Measurements from ENCODE around the gene FNDC7. TPM values are rescaled to one million over a fixed set of nuclear protein-coding genes. Genes with fewer than 3 reads are reported as not detected.
"Not testable (repeated sequence)": the region's sequence is repeated elsewhere in the genome, so short reads cannot be mapped to it uniquely, and the experiment has no call there.

The FNDC7 gene
- total RNA-seq, 1 donor from 2014 or later, result not detected

DNA sequence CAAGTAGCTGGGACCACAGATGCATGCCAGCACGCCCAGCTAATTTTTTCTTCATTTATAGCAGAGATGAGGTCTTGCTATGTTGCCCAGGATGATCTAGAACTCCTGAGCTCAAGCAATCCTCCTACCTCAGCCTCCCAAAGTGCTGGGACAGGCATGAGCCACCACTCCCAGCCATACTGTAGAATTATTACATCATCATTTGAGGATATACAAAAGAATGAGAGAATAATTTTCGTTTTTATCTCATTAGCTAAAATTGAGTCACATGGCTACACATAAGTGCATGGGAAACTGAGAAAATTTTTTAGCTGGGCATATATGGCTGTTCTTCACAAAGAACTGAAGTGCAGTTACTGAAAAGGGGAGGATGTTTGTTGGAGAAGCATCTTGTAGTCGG, 55.0 kb downstream of the FNDC7 start:
- Mint-ChIP-seq H3K4me3 (ENCODE audit: unreplicated experiment) (no peak overlapping the region), H3K27ac (ENCODE audit: unreplicated experiment) (no peak overlapping the region), H3K36me3 (ENCODE audit: unreplicated experiment) (no peaks in the 10 kb centered on the region), H3K9me3 (ENCODE audit: unreplicated experiment) (no peaks in the 10 kb centered on the region), H3K4me1 (ENCODE audit: low read depth, unreplicated experiment) (no peaks in the 10 kb centered on the region), H3K27me3 (ENCODE audit: unreplicated experiment) (no peaks in the 10 kb centered on the region)
- DNase-seq, result no peak
- TF ChIP-seq CTCF (IDR thresholded peaks at IDR 0.05; ENCODE audit: partially characterized antibody, unreplicated experiment), result no peak

- H3K27ac Mint-ChIP-seq (ENCODE audit: unreplicated experiment), result no peak overlapping the region
- no peaks in the 10 kb centered on the region for H3K36me3 Mint-ChIP-seq (ENCODE audit: unreplicated experiment)
- no peak for DNase-seq
- H3K27me3 Mint-ChIP-seq (ENCODE audit: unreplicated experiment), result peaks cover 1% of the 10 kb centered on the region
- peaks cover 2% of the 10 kb centered on the region for H3K9me3 Mint-ChIP-seq (ENCODE audit: unreplicated experiment)
- no peak for TF ChIP-seq CTCF (IDR thresholded peaks at IDR 0.05; ENCODE audit: partially characterized antibody, unreplicated experiment)
- no peaks in the 10 kb centered on the region for H3K4me1 Mint-ChIP-seq (ENCODE audit: low read depth, unreplicated experiment)
- no peak overlapping the region for H3K4me3 Mint-ChIP-seq (ENCODE audit: unreplicated experiment)
These were observed 65.1 kb downstream of the FNDC7 start for GRCh38 chr1:108777839-108778238.

GRCh38 chr1:108779455-108779854, 66.7 kb downstream of the FNDC7 start:
- DNase-seq, result no peak
- no peaks in the 10 kb centered on the region for H3K27me3 Mint-ChIP-seq (ENCODE audit: unreplicated experiment)
- peaks cover 1% of the 10 kb centered on the region for H3K9me3 Mint-ChIP-seq (ENCODE audit: unreplicated experiment)

GRCh38 chr1:108780937-108781574, 68.3 kb downstream of the FNDC7 start:
- Mint-ChIP-seq H3K4me3 (ENCODE audit: unreplicated experiment) (no peak overlapping the region), H3K27me3 (ENCODE audit: unreplicated experiment) (no peaks in the 10 kb centered on the region), H3K36me3 (ENCODE audit: unreplicated experiment) (peaks cover 25% of the 10 kb centered on the region), H3K4me1 (ENCODE audit: low read depth, unreplicated experiment) (no peaks in the 10 kb centered on the region), H3K9me3 (ENCODE audit: unreplicated experiment) (peaks cover 2% of the 10 kb centered on the region), H3K27ac (ENCODE audit: unreplicated experiment) (no peak overlapping the region)
- no peak for TF ChIP-seq CTCF (IDR thresholded peaks at IDR 0.05; ENCODE audit: partially characterized antibody, unreplicated experiment)
- no peak for DNase-seq

More at GRCh38 chr1:108779455-108779854, 66.7 kb downstream of the FNDC7 start:
- Mint-ChIP-seq H3K27ac (ENCODE audit: unreplicated experiment) (no peak overlapping the region), H3K4me1 (ENCODE audit: low read depth, unreplicated experiment) (no peaks in the 10 kb centered on the region), H3K36me3 (ENCODE audit: unreplicated experiment) (peaks cover 12% of the 10 kb centered on the region), H3K4me3 (ENCODE audit: unreplicated experiment) (no peak overlapping the region)
- no peak for TF ChIP-seq CTCF (IDR thresholded peaks at IDR 0.05; ENCODE audit: partially characterized antibody, unreplicated experiment)

DNA sequence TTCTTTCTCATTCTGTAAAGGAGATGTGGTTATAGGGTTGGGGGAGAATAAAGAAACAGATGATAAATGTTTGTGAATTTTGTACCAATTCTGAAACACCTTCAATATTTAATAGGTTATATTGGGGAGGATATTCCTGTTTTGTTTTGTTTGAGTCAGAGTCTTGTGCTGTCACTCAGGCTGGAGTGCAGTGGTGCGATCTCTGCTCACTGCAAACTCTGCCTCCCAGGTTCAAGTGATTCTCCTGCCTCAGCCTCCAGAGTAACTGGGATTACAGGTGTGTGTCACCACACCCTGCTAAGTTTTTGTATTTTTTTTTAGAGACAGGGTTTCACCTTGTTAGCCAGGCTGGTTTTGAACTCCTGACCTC, 68.9 kb downstream of the FNDC7 start:
- H3K36me3 Mint-ChIP-seq (ENCODE audit: unreplicated experiment), result peaks cover 29% of the 10 kb centered on the region
- not testable (repeated sequence) for DNase-seq; H3K4me1 Mint-ChIP-seq (ENCODE audit: low read depth, unreplicated experiment); H3K27ac Mint-ChIP-seq (ENCODE audit: unreplicated experiment); H3K9me3 Mint-ChIP-seq (ENCODE audit: unreplicated experiment); H3K27me3 Mint-ChIP-seq (ENCODE audit: unreplicated experiment); H3K4me3 Mint-ChIP-seq (ENCODE audit: unreplicated experiment)
